Left ventricle myocardium inferior (tissue), 1 donor: ENCODE measurements around the gene COL23A1. TPM values are rescaled to one million over a fixed set of nuclear protein-coding genes. Genes with fewer than 3 reads are reported as not detected.

ENCODE experiments used
- DNase-seq: peaks from one replicate; pipeline ENCODE4 v3.0.0-alpha.2; 2020
- H3K27ac ChIP-seq: fragments of 200-600 bp; replicated peaks from 2 replicates; pipeline ENCODE4 v1.8.0; 2021
- H3K27me3 ChIP-seq: fragments of 200-600 bp; 2 replicates; pipeline ENCODE4 v1.8.0; 2021; ENCODE audit warnings: low read depth
- H3K36me3 ChIP-seq: fragments of 200-600 bp; 2 replicates; pipeline ENCODE4 v1.8.0; 2021
- H3K4me1 ChIP-seq: fragments of 200-600 bp; 2 replicates; pipeline ENCODE4 v1.8.0; 2021
- H3K4me3 ChIP-seq: fragments of 200-600 bp; 2 replicates; pipeline ENCODE4 v1.8.0; 2021; ENCODE audit warnings: mild to moderate bottlenecking, moderate library complexity
- H3K9me3 ChIP-seq: fragments of 200-600 bp; replicated peaks from 2 replicates; pipeline ENCODE4 v1.8.0; 2021
- CTCF ChIP-seq: fragments of 200-600 bp; IDR thresholded peaks from 2 replicates; pipeline ENCODE4 v1.8.0; 2021; ENCODE audit warnings: antibody characterized with exemption, mild to moderate bottlenecking, borderline replicate concordance
- intact Hi-C: fragments of 100-400 bp; cut with micrococcal nuclease; formaldehyde crosslinking; loops from one replicate; pipeline ENCODE4 v1.11.0; 2022
- total RNA-seq: library from RNA; stranded (reverse); fragmentation: NEBNext Ultra II Directional; extraction: Animal tissue kit (Norgen Biotek cat#: 25700); gene quantifications from one replicate; pipeline ENCODE4 v1.2.1, GENCODE V29; 2021
- donor health status: DM: no; HTN: yes; CAD: no; lungs with severe emphysema.

COL23A1 gene
- total RNA-seq, 1 donor from 2014 or later, result 27.4 TPM

GRCh38 chr5:178486239-178486641, 104.0 kb downstream of the COL23A1 start:
- no peaks in the 10 kb centered on the region for H3K9me3 ChIP-seq
- no peaks in the 10 kb centered on the region for H3K36me3 ChIP-seq
- no peak for DNase-seq
- H3K27ac ChIP-seq, result no peak overlapping the region
- TF ChIP-seq CTCF, result no peak
- peaks cover 5% of the 10 kb centered on the region for H3K27me3 ChIP-seq
- H3K4me1 ChIP-seq, result peaks cover 10% of the 10 kb centered on the region
- intact Hi-C loops, result no loop called here
- no peak overlapping the region for H3K4me3 ChIP-seq

DNA sequence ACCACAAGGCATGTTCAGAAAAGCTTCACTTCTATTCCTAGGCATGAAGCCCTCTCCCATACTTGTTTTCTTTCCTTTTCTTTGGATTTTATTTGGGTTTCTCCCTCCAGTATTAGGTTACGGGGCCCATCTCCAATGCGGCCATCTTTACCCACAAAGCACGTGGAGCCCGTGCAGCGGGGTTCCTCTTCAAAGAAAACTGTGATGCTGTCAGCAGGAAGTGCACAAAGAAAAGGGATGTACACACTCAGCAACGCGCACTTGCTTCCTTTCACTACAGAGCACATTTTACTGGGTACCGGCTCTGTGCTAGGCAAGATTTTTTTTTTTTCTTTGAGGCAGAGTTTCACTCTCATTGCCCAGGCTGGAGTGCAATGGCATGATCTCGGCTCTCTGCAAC, 106.6 kb downstream of the COL23A1 start:
- no peak for TF ChIP-seq CTCF
- Histone ChIP-seq H3K9me3 (no peaks in the 10 kb centered on the region), H3K27ac (no peak overlapping the region), H3K36me3 (no peaks in the 10 kb centered on the region), H3K27me3 (no peaks in the 10 kb centered on the region), H3K4me3 (no peak overlapping the region), H3K4me1 (peaks cover 10% of the 10 kb centered on the region)
- intact Hi-C loops, result no loop called here
- peak; percentile 32 for DNase-seq

DNA sequence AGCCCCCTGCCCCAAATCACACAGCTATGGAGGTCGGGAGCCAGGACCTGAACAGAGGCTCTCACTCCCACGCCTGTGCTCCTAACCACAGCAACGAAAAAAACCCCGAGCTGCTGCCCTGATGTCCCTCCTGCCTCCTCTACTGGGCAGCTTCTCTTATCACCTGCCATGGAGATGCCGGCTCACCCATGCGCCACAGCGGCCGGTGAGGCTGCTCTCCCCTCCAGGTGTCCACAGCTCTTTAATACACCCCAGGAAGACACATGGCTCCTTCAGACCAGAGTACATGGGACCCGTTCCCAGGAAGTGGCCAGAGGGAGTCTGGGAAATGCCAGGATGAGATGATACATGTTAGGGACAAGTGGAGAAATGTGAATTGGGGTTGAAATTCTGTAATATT, 110.9 kb downstream of the COL23A1 start:
- Histone ChIP-seq H3K36me3 (no peaks in the 10 kb centered on the region), H3K27me3 (no peaks in the 10 kb centered on the region), H3K9me3 (peaks cover 7% of the 10 kb centered on the region), H3K4me3 (no peak overlapping the region), H3K4me1 (no peaks in the 10 kb centered on the region), H3K27ac (no peak overlapping the region)
- DNase-seq, result no peak
- intact Hi-C loops, result no loop called here
- no peak for TF ChIP-seq CTCF

DNA sequence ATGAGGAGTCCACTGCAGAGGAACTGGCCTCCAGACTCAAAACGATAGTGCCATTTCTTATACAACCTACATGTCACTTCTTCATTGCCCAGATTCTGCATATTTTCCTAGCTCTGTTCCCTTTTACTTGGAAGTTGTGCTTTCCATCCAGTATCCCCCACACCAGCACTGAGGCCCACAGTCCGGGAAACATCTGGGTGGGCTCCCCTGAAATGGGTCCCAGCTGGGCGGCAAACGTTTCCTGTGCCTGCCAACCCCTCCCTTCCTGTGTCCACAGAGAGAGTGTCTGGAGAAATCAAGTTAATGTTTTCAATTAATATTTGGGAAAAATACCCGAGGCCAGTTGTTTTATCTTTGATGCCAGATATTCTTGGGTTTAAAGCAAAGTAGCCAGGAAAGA, 111.8 kb downstream of the COL23A1 start:
- Histone ChIP-seq H3K36me3 (no peaks in the 10 kb centered on the region), H3K27me3 (no peaks in the 10 kb centered on the region), H3K9me3 (peaks cover 7% of the 10 kb centered on the region), H3K4me3 (no peak overlapping the region), H3K27ac (no peak overlapping the region), H3K4me1 (no peaks in the 10 kb centered on the region)
- no peak for DNase-seq
- TF ChIP-seq CTCF, result no peak
- intact Hi-C loops, result no loop called here

DNA sequence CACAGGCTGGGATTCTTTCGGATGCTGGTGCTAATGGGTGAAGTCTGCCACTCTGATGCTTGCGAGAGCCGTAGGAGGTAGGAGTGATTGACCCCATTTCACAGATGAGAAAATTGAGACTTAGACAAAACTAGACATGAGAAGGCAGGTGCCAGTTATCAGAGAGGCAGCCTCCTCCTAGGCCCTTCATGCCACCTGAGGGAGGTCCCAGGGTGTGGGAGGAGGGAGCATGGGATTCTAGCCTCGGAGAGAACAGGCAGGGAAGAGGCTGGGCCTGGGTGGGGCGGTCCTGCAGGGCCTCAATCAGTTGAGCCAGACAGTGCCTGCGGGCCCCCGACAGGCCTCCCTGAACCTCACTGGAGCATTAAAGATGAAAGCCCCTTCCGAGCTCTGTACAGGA, 112.4 kb downstream of the COL23A1 start:
- H3K27me3 ChIP-seq, result no peaks in the 10 kb centered on the region
- no peaks in the 10 kb centered on the region for H3K4me1 ChIP-seq
- TF ChIP-seq CTCF, result no peak
- intact Hi-C loops, result no loop called here
- DNase-seq, result no peak
- H3K4me3 ChIP-seq, result no peak overlapping the region
- no peaks in the 10 kb centered on the region for H3K36me3 ChIP-seq
- H3K9me3 ChIP-seq, result peaks cover 7% of the 10 kb centered on the region
- H3K27ac ChIP-seq, result no peak overlapping the region
